CD14-positive monocyte (primary cell): ENCODE data around the gene SEPTIN10. TPM values are rescaled to one million over a fixed set of nuclear protein-coding genes. Genes with fewer than 3 reads are reported as not detected.
A peak's percentile ranks its signal among the peaks of the same experiment; 100 is the strongest.

Experiments used
- DNase-seq, 3 donors: peaks; one replicate each; pipeline ENCODE4 v3.0.0-alpha.2; 2011 to 2022
- H2AFZ ChIP-seq: 2 replicates; pipeline ENCODE4 v1.6.0; 2012; ENCODE audit warnings: mild to moderate bottlenecking, low read depth, low read length, inconsistent platforms; ENCODE audit not compliant: insufficient read depth, poor library complexity, severe bottlenecking
- H3K27ac ChIP-seq, 2 donors: 1 replicate in 1 of 2; 2 replicates in 1 of 2; pipeline ENCODE4 v1.5.1; 2012 to 2013; ENCODE audit warnings: low read length in 2 of 2, control low read depth in 1 of 2, inconsistent platforms in 1 of 2, low read depth in 1 of 2, mild to moderate bottlenecking in 1 of 2
- H3K27me3 ChIP-seq, 2 donors: one replicate each; pipeline versions ENCODE4 v1.6.0 to v1.6.1; 2011 to 2013; ENCODE audit warnings: low read length in 2 of 2; ENCODE audit not compliant: control insufficient read depth in 2 of 2, insufficient read depth in 2 of 2
- H3K36me3 ChIP-seq, 2 donors: replicated peaks in 1 of 2; 1 replicate in 1 of 2; 2 replicates in 1 of 2; pipeline versions ENCODE4 v1.5.1 to v1.6.1; 2012 to 2013; ENCODE audit warnings: low read length in 2 of 2, control low read depth in 1 of 2, inconsistent platforms in 1 of 2, mild to moderate bottlenecking in 1 of 2; ENCODE audit not compliant: insufficient read depth in 2 of 2, control insufficient read depth in 1 of 2
- H3K4me1 ChIP-seq, 2 donors: 1 replicate in 1 of 2; 2 replicates in 1 of 2; pipeline versions ENCODE4 v1.5.1 to v1.6.1; 2012 to 2013; ENCODE audit warnings: low read length in 2 of 2, control low read depth in 1 of 2, inconsistent platforms in 1 of 2, mild to moderate bottlenecking in 1 of 2, moderate library complexity in 1 of 2; ENCODE audit not compliant: insufficient read depth in 2 of 2, control insufficient read depth in 1 of 2
- H3K4me2 ChIP-seq: replicated peaks from 2 replicates; pipeline ENCODE3; 2012; ENCODE audit warnings: low read length, moderate library complexity, mild to moderate bottlenecking; ENCODE audit not compliant: poor library complexity, severe bottlenecking; ENCODE audit errors: extremely low read depth
- H3K4me3 ChIP-seq, 3 experiments: fragments of 200-600 bp in 1 of 3; sonication (generic) in 1 of 3; replicated peaks in 1 of 3; 1 replicate in 2 of 3; 2 replicates in 1 of 3; pipeline ENCODE4 v1.5.1; 2011 to 2013; ENCODE audit warnings: low read length in 3 of 3, mild to moderate bottlenecking in 3 of 3, control low read depth in 2 of 3, low read depth in 2 of 3, inconsistent platforms in 1 of 3, moderate library complexity in 1 of 3
- H3K79me2 ChIP-seq: 2 replicates; pipeline ENCODE4 v1.6.0; 2012; ENCODE audit warnings: mild to moderate bottlenecking, control low read depth, inconsistent platforms, low read length, moderate library complexity; ENCODE audit not compliant: insufficient read depth
- H3K9ac ChIP-seq: 2 replicates; pipeline ENCODE4 v1.6.0; 2017; ENCODE audit warnings: low read length, mild to moderate bottlenecking; ENCODE audit not compliant: insufficient read depth, poor library complexity, severe bottlenecking
- H3K9me3 ChIP-seq, 2 donors: replicated peaks in 1 of 2; 1 replicate in 1 of 2; 2 replicates in 1 of 2; pipeline versions ENCODE4 v1.5.1 to v1.6.1; 2012 to 2013; ENCODE audit warnings: low read length in 2 of 2, control low read depth in 1 of 2; ENCODE audit not compliant: control insufficient read depth in 1 of 2, insufficient read depth in 1 of 2
- H4K20me1 ChIP-seq: 2 replicates; pipeline ENCODE4 v1.6.0; 2012; ENCODE audit warnings: mild to moderate bottlenecking, low read length, control low read depth, moderate library complexity; ENCODE audit not compliant: insufficient read depth
- H3K27ac Mint-ChIP-seq, 7 donors: one replicate each; pipeline ENCODE4 v1.8.0; 2020; ENCODE audit warnings: mild to moderate bottlenecking in 7 of 7, mixed read lengths in 7 of 7, moderate library complexity in 6 of 7, inconsistent platforms in 2 of 7
- H3K27me3 Mint-ChIP-seq, 3 donors: one replicate each; pipeline ENCODE4 v1.8.0; 2021 to 2022; ENCODE audit warnings: low read depth in 3 of 3, mild to moderate bottlenecking in 3 of 3, mixed read lengths in 3 of 3, moderate library complexity in 3 of 3, inconsistent platforms in 1 of 3
- H3K36me3 Mint-ChIP-seq, 2 donors: one replicate each; pipeline ENCODE4 v1.8.0; 2020; ENCODE audit warnings: mixed read lengths in 2 of 2, inconsistent platforms in 1 of 2, mild to moderate bottlenecking in 1 of 2
- H3K4me1 Mint-ChIP-seq: one replicate; pipeline ENCODE4 v1.8.0; 2020; ENCODE audit warnings: mild to moderate bottlenecking, mixed read lengths
- H3K4me3 Mint-ChIP-seq, 2 donors: one replicate each; pipeline ENCODE4 v1.8.0; 2020; ENCODE audit warnings: mild to moderate bottlenecking in 2 of 2, mixed read lengths in 2 of 2, moderate library complexity in 1 of 2
- H3K9me3 Mint-ChIP-seq, 7 donors: one replicate each; pipeline ENCODE4 v1.8.0; 2020 to 2022; ENCODE audit warnings: mixed read lengths in 7 of 7, mild to moderate bottlenecking in 6 of 7, moderate library complexity in 6 of 7, inconsistent platforms in 2 of 7
- CTCF ChIP-seq: fragments of 200-600 bp; IDR thresholded peaks from one replicate; pipeline ENCODE4 v1.8.0; 2022; ENCODE audit warnings: antibody characterized with exemption, mild to moderate bottlenecking
- WGBS: methylation state at CpG from one replicate; pipeline ENCODE4 v1.1.5; 2013; ENCODE audit warnings: missing lambda C conversion rate; ENCODE audit not compliant: insufficient coverage; 5-methylcytosine and 5-hydroxymethylcytosine counted together
- intact Hi-C, 2 donors: fragments of 100-400 bp; cut with micrococcal nuclease; formaldehyde crosslinking; loops; one replicate each; pipeline versions ENCODE4 v1.15.0 to v1.15.1; 2023
- polyA plus RNA-seq, 3 donors: library from polyadenylated mRNA; depleted of rRNA in 1 of 3; unstranded in 2 of 3; stranded (reverse) in 1 of 3; fragments of 300-500 nt in 2 of 3; fragments of >200 nt in 1 of 3; fragmentation: Illumina TruSeq in 2 of 3; gene quantifications; 1 replicate in 2 of 3; 2 replicates in 1 of 3; pipeline ENCODE4 v1.2.3, GENCODE V29; 2012 to 2021

SEPTIN10 gene
- polyA plus RNA-seq, 3 donors: 4.2 to 6.8 (median 4.4) TPM

- no peak overlapping the region for H3K9ac ChIP-seq
- Mint-ChIP-seq H3K9me3 (peaks cover 0 to 20% (median 11%) of the 10 kb centered on the region in 7 donors), H3K4me3 (peak overlapping the region in 1 of 2 donors; percentile 87), H3K36me3 (peaks cover 9 to 11% of the 10 kb centered on the region in 2 donors), H3K4me1 (peaks cover 24% of the 10 kb centered on the region), H3K27ac (no peak overlapping the region), H3K27me3 (peaks cover 65 to 74% (median 71%) of the 10 kb centered on the region in 3 donors)
- H3K4me2 ChIP-seq: peak overlapping the region; percentile 78
- peaks cover 24 to 38% of the 10 kb centered on the region in 2 donors for H3K4me1 ChIP-seq
- intact Hi-C loops: no loop called here
- H3K79me2 ChIP-seq: no peaks in the 10 kb centered on the region
- H3K36me3 ChIP-seq: no peaks in the 10 kb centered on the region
- peaks cover 12 to 27% of the 10 kb centered on the region in 2 donors for H3K9me3 ChIP-seq
- H3K27me3 ChIP-seq: peaks cover 67 to 83% of the 10 kb centered on the region in 2 donors
- H3K27ac ChIP-seq: no peak overlapping the region
- no peak overlapping the region for H2AFZ ChIP-seq
- H3K4me3 ChIP-seq: peak overlapping the region in 1 of 3 experiments; percentile 78
- no peak for DNase-seq
- TF ChIP-seq CTCF: no peak
- H4K20me1 ChIP-seq: peaks cover 21% of the 10 kb centered on the region
- no CpG with 5 or more reads among the region's 5 CpGs for WGBS
These were observed 2.4 kb upstream of the SEPTIN10 start for GRCh38 chr2:109616184-109616583.

GRCh38 chr2:109615637-109616144 lies 1.9 kb upstream of the SEPTIN10 start:
- no peaks in the 10 kb centered on the region for H3K36me3 ChIP-seq
- H2AFZ ChIP-seq: peak overlapping the region; percentile 80
- no peak overlapping the region for H3K27ac ChIP-seq
- H3K4me3 ChIP-seq: peak overlapping the region in 2 of 3 experiments; percentile 20 to 78
- H3K9me3 ChIP-seq: peaks cover 12 to 27% of the 10 kb centered on the region in 2 donors
- Mint-ChIP-seq H3K4me3 (peak overlapping the region; percentile 67 to 87), H3K27ac (no peak overlapping the region), H3K27me3 (peaks cover 67 to 75% (median 72%) of the 10 kb centered on the region in 3 donors), H3K36me3 (peaks cover 9 to 11% of the 10 kb centered on the region in 2 donors), H3K4me1 (peaks cover 24% of the 10 kb centered on the region), H3K9me3 (peaks cover 0 to 20% (median 11%) of the 10 kb centered on the region in 7 donors)
- no peak overlapping the region for H3K9ac ChIP-seq
- WGBS: 42% methylated on average over 6 of the region's 24 CpGs
- peak overlapping the region; percentile 78 for H3K4me2 ChIP-seq
- no peaks in the 10 kb centered on the region for H3K79me2 ChIP-seq
- peaks cover 72 to 85% of the 10 kb centered on the region in 2 donors for H3K27me3 ChIP-seq
- TF ChIP-seq CTCF: no peak
- H4K20me1 ChIP-seq: peaks cover 24% of the 10 kb centered on the region
- peaks cover 24 to 38% of the 10 kb centered on the region in 2 donors for H3K4me1 ChIP-seq
- intact Hi-C loops: no loop called here
- DNase-seq: no peak
